Activated naive CD8-positive, alpha-beta T cell (primary cell): Measurements from ENCODE around the gene STAB1.

Source experiments
- H3K27ac Mint-ChIP-seq: one replicate; pipeline ENCODE4 v1.8.0; 2021; ENCODE audit warnings: mixed read lengths
- H3K27me3 Mint-ChIP-seq: one replicate; pipeline ENCODE4 v1.8.0; 2021; ENCODE audit warnings: mixed read lengths
- H3K36me3 Mint-ChIP-seq: one replicate; pipeline ENCODE4 v1.8.0; 2021; ENCODE audit warnings: mixed read lengths
- H3K4me1 Mint-ChIP-seq: one replicate; pipeline ENCODE4 v1.8.0; 2021; ENCODE audit warnings: low read depth, mixed read lengths
- H3K4me3 Mint-ChIP-seq: one replicate; pipeline ENCODE4 v1.8.0; 2021; ENCODE audit warnings: mild to moderate bottlenecking, mixed read lengths
- H3K9me3 Mint-ChIP-seq: one replicate; pipeline ENCODE4 v1.8.0; 2021; ENCODE audit warnings: low read depth, mixed read lengths

STAB1 gene

GRCh38 chr3:52537165-52537620 is 42.1 kb downstream of the STAB1 start:
- Mint-ChIP-seq H3K4me3 (peak overlapping the region; percentile 100), H3K36me3 (peaks cover 13% of the 10 kb centered on the region), H3K27ac (peak overlapping the region; percentile 99), H3K27me3 (no peaks in the 10 kb centered on the region), H3K9me3 (no peaks in the 10 kb centered on the region), H3K4me1 (peaks cover 49% of the 10 kb centered on the region)

DNA sequence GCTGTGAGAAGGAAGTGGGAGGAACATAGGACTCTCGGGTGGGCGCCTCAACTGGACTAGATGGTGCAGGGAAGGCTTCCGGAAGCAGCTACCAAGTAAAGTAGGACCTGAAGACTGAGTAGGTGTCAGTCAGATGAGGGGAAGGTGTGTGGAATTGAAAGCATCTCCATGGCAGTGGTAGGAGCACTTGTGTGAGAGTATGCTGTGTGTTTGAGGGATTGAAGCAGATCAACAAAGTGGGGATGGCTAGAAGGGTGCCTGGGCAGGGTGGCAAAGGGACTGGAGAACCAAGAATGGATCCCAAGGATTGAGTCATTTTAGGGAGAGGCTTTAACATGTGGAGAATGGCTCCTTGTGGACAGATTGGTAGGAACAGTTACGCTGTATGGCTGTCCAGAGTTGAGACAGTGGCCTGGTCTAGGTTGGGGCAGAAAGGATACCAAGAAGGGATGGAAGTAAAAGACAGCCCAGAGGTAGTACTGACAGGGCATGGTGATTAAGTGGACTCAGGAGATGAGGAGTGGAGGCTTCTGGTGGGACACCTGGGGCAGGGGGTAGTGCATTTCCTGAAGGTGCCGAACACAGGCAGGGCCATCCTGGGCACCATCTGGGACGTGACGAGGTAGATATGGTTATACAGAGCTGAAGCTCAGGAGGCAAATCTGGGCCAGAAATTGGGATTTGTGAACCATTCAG is 42.7 kb downstream of the STAB1 start:
- no peaks in the 10 kb centered on the region for H3K27me3 Mint-ChIP-seq
- H3K27ac Mint-ChIP-seq: peak overlapping the region; percentile 99
- no peaks in the 10 kb centered on the region for H3K9me3 Mint-ChIP-seq
- peak overlapping the region; percentile 100 for H3K4me3 Mint-ChIP-seq
- peaks cover 13% of the 10 kb centered on the region for H3K36me3 Mint-ChIP-seq
- H3K4me1 Mint-ChIP-seq: peaks cover 45% of the 10 kb centered on the region

- Mint-ChIP-seq H3K9me3 (no peaks in the 10 kb centered on the region), H3K4me1 (peaks cover 45% of the 10 kb centered on the region), H3K27me3 (no peaks in the 10 kb centered on the region), H3K36me3 (peaks cover 13% of the 10 kb centered on the region), H3K4me3 (peak overlapping the region; percentile 100), H3K27ac (peak overlapping the region; percentile 67)
Measured at GRCh38 chr3:52539010-52539653, 44.0 kb downstream of the STAB1 start.

- no peak overlapping the region for H3K27ac Mint-ChIP-seq
- H3K36me3 Mint-ChIP-seq: peaks cover 13% of the 10 kb centered on the region
- H3K4me3 Mint-ChIP-seq: no peak overlapping the region
- H3K27me3 Mint-ChIP-seq: no peaks in the 10 kb centered on the region
- no peaks in the 10 kb centered on the region for H3K9me3 Mint-ChIP-seq
- peaks cover 36% of the 10 kb centered on the region for H3K4me1 Mint-ChIP-seq
Measured at GRCh38 chr3:52541050-52541449, 45.9 kb downstream of the STAB1 start.

DNA sequence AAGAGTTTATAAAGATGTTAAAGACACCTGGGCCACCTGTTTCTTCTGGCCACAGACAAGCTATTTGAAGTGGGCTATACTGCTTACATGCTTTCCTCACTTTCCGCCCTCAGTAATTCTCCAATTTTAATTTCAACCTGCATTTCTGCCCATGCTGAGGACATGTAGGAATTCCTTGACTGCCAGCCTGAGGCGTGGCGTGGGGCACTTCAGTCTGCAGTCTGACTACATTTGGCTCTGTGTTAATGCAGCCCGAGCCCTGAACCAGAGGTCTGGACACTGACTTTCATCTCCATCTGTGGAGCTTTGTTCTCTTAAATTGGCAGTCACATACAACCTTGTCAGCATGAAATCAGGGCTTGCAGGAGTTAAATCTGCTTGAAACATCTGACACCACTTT is 49.8 kb downstream of the STAB1 start:
- Mint-ChIP-seq H3K36me3 (no peaks in the 10 kb centered on the region), H3K4me1 (peaks cover 9% of the 10 kb centered on the region), H3K9me3 (no peaks in the 10 kb centered on the region), H3K27ac (peak overlapping the region; percentile 73), H3K27me3 (no peaks in the 10 kb centered on the region), H3K4me3 (no peak overlapping the region)

DNA sequence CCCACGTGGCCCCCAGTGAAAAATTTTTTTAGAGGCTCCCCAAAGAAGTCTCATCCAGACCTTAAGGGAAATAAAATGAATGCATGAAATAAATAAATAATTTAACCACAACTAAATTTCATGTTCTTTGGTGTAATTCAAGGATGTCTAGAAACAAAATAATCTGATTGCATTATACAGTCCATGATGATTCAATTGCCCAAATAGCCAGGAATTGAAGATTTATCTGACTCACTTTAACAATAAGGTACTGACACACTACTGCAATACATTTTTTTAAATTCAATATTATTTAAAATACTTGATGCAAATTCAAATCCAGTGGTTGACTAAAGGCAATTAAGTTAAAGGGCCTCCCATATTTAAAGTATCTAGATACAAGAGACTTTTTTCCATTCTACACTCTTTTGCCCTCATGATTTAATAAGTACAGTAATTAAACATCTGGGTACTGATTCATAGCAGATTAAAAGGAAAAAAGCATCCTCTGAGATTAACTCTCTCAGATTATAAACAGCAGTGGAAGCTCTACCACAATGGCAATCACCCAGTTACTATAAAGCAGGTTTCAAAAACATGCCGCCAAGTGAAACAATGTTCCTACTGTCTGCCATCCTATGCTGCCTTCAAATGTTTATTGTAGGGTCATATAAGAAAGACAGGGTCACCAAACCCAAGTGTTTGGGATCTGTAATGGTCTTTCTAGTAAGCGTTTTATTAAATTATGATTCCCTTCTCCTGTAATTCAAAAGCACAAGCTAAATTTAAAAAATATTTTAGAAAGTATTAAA is 51.2 kb downstream of the STAB1 start:
- Mint-ChIP-seq H3K4me1 (peaks cover 2% of the 10 kb centered on the region), H3K9me3 (no peaks in the 10 kb centered on the region), H3K4me3 (no peak overlapping the region), H3K27me3 (no peaks in the 10 kb centered on the region), H3K36me3 (no peaks in the 10 kb centered on the region), H3K27ac (no peak overlapping the region)

DNA sequence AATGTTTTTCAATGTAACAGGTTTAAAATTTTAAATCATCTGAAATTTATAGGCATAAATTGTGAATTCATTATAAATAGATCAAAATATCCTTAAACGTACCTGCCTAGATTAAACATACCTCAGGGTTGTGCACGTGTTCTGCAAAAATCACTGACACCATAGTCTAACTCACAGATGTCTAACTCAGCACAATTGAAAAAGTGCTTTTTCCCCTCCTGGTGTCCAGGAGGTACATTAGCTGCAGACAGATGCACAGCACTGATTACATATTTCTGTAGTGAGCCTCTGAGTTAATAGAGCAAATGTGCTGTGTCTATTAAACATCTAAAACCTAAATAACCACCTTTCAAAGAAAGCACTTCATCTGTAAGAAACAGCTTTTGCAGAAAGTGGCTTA is 52.0 kb downstream of the STAB1 start:
- Mint-ChIP-seq H3K4me3 (no peak overlapping the region), H3K36me3 (no peaks in the 10 kb centered on the region), H3K27ac (peak overlapping the region; percentile 3)

GRCh38 chr3:52551118-52551517 is 56.0 kb downstream of the STAB1 start:
- no peak overlapping the region for H3K4me3 Mint-ChIP-seq
- no peaks in the 10 kb centered on the region for H3K36me3 Mint-ChIP-seq
- H3K27ac Mint-ChIP-seq: no peak overlapping the region
- H3K4me1 Mint-ChIP-seq: no peaks in the 10 kb centered on the region
- no peaks in the 10 kb centered on the region for H3K9me3 Mint-ChIP-seq
- H3K27me3 Mint-ChIP-seq: no peaks in the 10 kb centered on the region

More for the DNA sequence above, 52.0 kb downstream of the STAB1 start:
- Mint-ChIP-seq H3K4me1 (no peaks in the 10 kb centered on the region), H3K27me3 (no peaks in the 10 kb centered on the region), H3K9me3 (no peaks in the 10 kb centered on the region)

DNA sequence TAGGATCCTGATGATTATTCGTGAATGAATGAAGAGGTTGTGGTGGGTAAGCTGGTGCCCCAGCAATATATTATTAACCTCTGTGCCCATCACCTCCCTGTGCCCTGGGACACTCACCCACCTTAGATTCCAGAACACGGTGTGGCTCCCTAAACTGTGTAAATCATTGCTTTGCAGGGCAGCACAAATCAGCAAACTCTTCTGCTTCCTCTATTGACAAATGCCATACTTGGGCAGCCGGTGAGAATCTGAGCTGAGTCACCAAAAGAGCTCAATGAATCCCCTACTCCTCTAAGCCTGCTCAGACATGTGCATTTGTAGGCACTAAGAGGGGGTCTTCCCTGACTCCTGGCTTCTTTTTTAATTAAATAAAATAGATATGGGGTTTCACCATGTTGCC is 57.0 kb downstream of the STAB1 start:
- no peaks in the 10 kb centered on the region for H3K4me1 Mint-ChIP-seq
- H3K27me3 Mint-ChIP-seq: no peaks in the 10 kb centered on the region
- H3K9me3 Mint-ChIP-seq: no peaks in the 10 kb centered on the region
- no peak overlapping the region for H3K4me3 Mint-ChIP-seq
- H3K36me3 Mint-ChIP-seq: no peaks in the 10 kb centered on the region
- H3K27ac Mint-ChIP-seq: peak overlapping the region; percentile 28

- no peak overlapping the region for H3K4me3 Mint-ChIP-seq
- no peaks in the 10 kb centered on the region for H3K27me3 Mint-ChIP-seq
- H3K9me3 Mint-ChIP-seq: no peaks in the 10 kb centered on the region
- H3K36me3 Mint-ChIP-seq: no peaks in the 10 kb centered on the region
- no peak overlapping the region for H3K27ac Mint-ChIP-seq
- no peaks in the 10 kb centered on the region for H3K4me1 Mint-ChIP-seq
Measured at GRCh38 chr3:52554026-52554755, 59.1 kb downstream of the STAB1 start.

DNA sequence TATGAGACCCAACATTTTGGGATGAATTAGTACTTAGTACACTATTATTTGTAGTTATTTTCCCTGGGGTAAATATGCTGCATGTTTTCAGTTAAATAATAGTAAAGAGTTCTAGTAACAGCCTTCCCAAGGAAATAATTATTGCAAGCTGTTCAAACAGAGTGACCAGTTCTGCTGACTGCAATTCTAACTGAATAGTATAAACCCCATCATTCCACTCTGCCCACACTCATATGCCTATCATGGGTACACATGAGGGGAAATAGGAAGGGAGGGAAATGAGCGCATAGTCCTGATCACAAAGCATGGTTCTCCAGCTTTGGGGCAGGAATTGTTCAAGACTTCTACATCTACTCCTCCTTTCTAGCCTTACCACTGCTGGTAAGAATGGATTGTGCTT is 59.9 kb downstream of the STAB1 start:
- peaks cover 5% of the 10 kb centered on the region for H3K36me3 Mint-ChIP-seq
- no peaks in the 10 kb centered on the region for H3K9me3 Mint-ChIP-seq
- peaks cover 1% of the 10 kb centered on the region for H3K4me1 Mint-ChIP-seq
- H3K27ac Mint-ChIP-seq: peak overlapping the region; percentile 23
- no peak overlapping the region for H3K4me3 Mint-ChIP-seq
- H3K27me3 Mint-ChIP-seq: no peaks in the 10 kb centered on the region

- no peak overlapping the region for H3K27ac Mint-ChIP-seq
- H3K27me3 Mint-ChIP-seq: no peaks in the 10 kb centered on the region
- peaks cover 2% of the 10 kb centered on the region for H3K4me1 Mint-ChIP-seq
- H3K4me3 Mint-ChIP-seq: no peak overlapping the region
- H3K9me3 Mint-ChIP-seq: no peaks in the 10 kb centered on the region
- peaks cover 8% of the 10 kb centered on the region for H3K36me3 Mint-ChIP-seq
Measured at GRCh38 chr3:52557011-52557960, 62.1 kb downstream of the STAB1 start.

DNA sequence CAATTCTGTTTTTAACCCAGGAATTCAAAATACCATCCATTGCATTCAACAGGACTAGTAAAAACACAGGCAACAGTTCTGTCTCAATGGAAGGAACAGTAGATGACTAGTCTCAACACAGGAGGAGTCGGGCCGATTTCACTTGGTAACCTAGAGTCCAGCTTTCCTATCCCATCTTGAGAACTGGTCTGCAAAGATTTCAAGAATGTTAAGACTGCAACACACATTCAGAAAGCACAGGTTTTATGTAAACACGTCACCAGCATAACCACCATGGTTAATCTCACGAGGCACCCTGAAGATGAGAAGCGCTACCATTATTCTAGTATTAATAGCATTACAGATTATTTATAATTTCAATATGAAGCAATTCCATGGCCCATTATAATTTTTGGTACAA is 63.3 kb downstream of the STAB1 start:
- Mint-ChIP-seq H3K36me3 (peaks cover 13% of the 10 kb centered on the region), H3K27ac (no peak overlapping the region), H3K4me3 (no peak overlapping the region)

More for the DNA sequence above, 63.3 kb downstream of the STAB1 start:
- Mint-ChIP-seq H3K27me3 (no peaks in the 10 kb centered on the region), H3K4me1 (peaks cover 2% of the 10 kb centered on the region), H3K9me3 (no peaks in the 10 kb centered on the region)
